GM12864 (cell line): ENCODE results near the gene TOPBP1.
A peak's percentile ranks its signal among the peaks of the same experiment; 100 is the strongest.

Source experiments
- DNase-seq: peaks from one replicate; pipeline ENCODE4 v3.0.0-alpha.2; 2011; ENCODE audit warnings: low read depth
- H3K4me3 ChIP-seq: 2 replicates; pipeline ENCODE4 v1.5.1; 2011; ENCODE audit warnings: mild to moderate bottlenecking, low read depth, low read length, control low read depth
- TF ChIP-seq, protein P1 (sequence below): IDR thresholded peaks from 2 replicates; pipeline ENCODE4 v1.5.1; 2011; ENCODE audit warnings: low read depth, mild to moderate bottlenecking, moderate library complexity, low read length, control low read depth, inconsistent platforms; ENCODE audit errors: missing control alignments

The TOPBP1 gene

DNA sequence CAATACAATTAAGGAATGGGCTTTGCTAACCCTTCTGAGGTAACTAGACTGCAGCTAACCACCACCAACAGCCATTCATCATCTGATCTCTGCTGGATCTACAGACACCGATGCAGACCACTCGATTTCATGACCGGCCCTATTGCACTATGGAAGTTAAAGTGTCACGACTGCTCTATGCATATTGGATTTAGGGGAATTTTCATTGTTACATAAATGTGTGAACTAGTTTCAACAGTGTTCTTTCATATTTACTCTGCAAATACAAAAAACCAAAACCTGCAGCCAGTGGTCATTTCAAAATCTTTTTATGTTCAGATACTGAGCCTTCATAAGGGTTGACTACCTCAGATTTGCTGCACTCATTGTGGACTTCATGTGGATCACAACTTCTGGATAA, 73.7 kb downstream of the TOPBP1 start:
- no peak overlapping the region for H3K4me3 ChIP-seq
- TF ChIP-seq, protein P1, sequence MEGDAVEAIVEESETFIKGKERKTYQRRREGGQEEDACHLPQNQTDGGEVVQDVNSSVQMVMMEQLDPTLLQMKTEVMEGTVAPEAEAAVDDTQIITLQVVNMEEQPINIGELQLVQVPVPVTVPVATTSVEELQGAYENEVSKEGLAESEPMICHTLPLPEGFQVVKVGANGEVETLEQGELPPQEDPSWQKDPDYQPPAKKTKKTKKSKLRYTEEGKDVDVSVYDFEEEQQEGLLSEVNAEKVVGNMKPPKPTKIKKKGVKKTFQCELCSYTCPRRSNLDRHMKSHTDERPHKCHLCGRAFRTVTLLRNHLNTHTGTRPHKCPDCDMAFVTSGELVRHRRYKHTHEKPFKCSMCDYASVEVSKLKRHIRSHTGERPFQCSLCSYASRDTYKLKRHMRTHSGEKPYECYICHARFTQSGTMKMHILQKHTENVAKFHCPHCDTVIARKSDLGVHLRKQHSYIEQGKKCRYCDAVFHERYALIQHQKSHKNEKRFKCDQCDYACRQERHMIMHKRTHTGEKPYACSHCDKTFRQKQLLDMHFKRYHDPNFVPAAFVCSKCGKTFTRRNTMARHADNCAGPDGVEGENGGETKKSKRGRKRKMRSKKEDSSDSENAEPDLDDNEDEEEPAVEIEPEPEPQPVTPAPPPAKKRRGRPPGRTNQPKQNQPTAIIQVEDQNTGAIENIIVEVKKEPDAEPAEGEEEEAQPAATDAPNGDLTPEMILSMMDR, result no peak
- no peak for DNase-seq

GRCh38 chr3:133583396-133583795, 78.3 kb downstream of the TOPBP1 start:
- DNase-seq, result no peak
- no peak overlapping the region for H3K4me3 ChIP-seq
- TF ChIP-seq, protein P1, result no peak

DNA sequence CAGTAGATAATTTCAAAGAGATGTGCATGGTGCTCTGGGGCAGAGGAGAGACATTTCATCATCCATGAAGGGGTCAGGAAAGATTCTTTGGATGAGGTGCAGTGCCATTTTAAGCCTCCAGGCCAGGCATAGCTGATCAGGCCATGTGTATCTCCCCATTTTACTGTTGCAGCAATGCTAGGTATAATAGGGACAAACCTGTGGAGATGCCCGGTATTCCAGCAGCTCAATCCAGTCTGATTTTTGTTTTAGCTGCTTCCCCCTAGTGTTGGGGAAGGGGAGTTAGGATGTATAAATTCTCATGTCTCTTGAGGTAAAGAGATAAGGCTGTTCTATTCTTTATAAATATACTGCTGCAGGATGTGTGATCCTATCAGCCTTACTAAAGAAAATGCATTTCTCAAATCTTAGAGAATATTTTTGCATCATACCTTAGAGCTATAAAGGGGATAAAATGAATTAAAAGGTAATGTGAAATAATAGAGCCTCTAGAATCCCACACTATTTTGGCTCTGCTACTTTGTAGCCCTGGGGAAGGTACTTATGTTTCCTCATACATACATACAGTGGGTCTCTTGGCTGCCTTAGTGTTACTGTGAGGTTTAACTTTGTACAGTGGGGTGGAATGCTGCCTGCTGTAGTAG, 83.1 kb downstream of the TOPBP1 start:
- TF ChIP-seq, protein P1, result peak; percentile 54
- no peak for DNase-seq
- H3K4me3 ChIP-seq, result peak overlapping the region; percentile 33

GRCh38 chr3:133576169-133576568, 85.6 kb downstream of the TOPBP1 start:
- DNase-seq, result no peak
- TF ChIP-seq, protein P1, result no peak
- H3K4me3 ChIP-seq, result peak overlapping the region; percentile 66

DNA sequence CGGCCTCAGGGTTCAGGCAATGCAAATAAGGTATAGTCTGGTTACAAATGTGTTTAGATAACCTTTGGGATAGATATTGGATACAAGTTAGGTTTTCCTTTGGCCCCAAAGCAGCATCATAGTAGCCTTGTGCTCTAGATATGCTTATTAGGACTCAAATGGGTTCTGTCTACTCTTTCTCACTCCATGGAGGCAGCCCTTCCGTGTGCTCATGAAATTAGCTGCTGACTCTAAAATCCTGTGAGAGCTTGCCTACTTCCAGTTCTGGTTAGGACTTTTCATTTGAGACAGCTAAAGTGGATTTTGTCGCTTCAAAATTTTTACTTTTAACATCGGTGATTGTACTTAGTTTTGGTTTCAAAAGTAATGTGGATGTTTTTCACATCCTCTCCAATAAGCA, 86.7 kb downstream of the TOPBP1 start:
- peak overlapping the region; percentile 66 for H3K4me3 ChIP-seq
- TF ChIP-seq, protein P1, result no peak
- DNase-seq, result no peak

GRCh38 chr3:133574260-133574881, 87.4 kb downstream of the TOPBP1 start:
- H3K4me3 ChIP-seq, result peak overlapping the region; percentile 66
- TF ChIP-seq, protein P1, result peak; percentile 14
- peak; percentile 61 for DNase-seq
